Measurements from ENCODE around the gene FRG2.
"Not testable (repeated sequence)": the region's sequence is repeated elsewhere in the genome, so short reads cannot be mapped to it uniquely, and the experiment has no call there.

DNA sequence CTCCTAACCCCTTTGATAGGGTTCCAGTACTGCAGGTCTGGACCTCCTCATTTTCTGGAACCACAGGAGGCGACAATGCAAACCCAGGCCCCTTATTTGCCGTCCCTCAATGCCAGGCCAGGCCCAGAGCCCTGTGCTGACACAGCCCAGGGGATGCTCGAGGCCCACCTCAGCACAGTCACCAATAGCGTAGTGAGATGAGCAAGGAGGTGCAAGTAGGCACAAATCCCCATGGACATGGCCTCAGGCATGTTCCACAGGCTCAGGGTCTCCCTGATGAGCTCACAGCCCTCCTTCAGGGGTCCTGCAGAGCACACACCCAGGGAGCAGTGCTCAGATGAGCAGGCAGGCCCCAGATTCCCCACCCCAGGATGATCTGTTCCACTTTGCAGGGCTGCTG lies 31.9 kb upstream of the FRG2 start:
- not testable (repeated sequence) for TF ChIP-seq MYC (IDR thresholded peaks at IDR 0.05; ENCODE audit: low read depth, low read length)
- TF ChIP-seq, protein P1, sequence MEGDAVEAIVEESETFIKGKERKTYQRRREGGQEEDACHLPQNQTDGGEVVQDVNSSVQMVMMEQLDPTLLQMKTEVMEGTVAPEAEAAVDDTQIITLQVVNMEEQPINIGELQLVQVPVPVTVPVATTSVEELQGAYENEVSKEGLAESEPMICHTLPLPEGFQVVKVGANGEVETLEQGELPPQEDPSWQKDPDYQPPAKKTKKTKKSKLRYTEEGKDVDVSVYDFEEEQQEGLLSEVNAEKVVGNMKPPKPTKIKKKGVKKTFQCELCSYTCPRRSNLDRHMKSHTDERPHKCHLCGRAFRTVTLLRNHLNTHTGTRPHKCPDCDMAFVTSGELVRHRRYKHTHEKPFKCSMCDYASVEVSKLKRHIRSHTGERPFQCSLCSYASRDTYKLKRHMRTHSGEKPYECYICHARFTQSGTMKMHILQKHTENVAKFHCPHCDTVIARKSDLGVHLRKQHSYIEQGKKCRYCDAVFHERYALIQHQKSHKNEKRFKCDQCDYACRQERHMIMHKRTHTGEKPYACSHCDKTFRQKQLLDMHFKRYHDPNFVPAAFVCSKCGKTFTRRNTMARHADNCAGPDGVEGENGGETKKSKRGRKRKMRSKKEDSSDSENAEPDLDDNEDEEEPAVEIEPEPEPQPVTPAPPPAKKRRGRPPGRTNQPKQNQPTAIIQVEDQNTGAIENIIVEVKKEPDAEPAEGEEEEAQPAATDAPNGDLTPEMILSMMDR (IDR thresholded peaks at IDR 0.05; ENCODE audit: low read depth, low read length), result not testable (repeated sequence)
